ENCODE results near the gene RUNX3. TPM values are rescaled to one million over a fixed set of nuclear protein-coding genes. Genes with fewer than 3 reads are reported as not detected.

Gene RUNX3
- total RNA-seq, 1 experiment from 2014 or later: 8.6 TPM

- no peaks in the 10 kb centered on the region for H3K9me3 ChIP-seq (ENCODE audit: low read depth, low read length, poor library complexity, severe bottlenecking)
- H3K27ac ChIP-seq (ENCODE audit: low read depth, low read length, poor library complexity, severe bottlenecking): no peak overlapping the region
- no peaks in the 10 kb centered on the region for H3K27me3 ChIP-seq (replicated peaks; ENCODE audit: insufficient read depth, low read depth, low read length, poor library complexity)
- H3K4me1 ChIP-seq (ENCODE audit: insufficient read depth, low read length, poor library complexity, severe bottlenecking): no peaks in the 10 kb centered on the region
- BruUV-seq (replicated peaks): no TSS peak
- POLR2A ChIA-PET (ENCODE audit: low non-redundant PET): interaction anchor here (0.6 kb wide), 1 partner anchor 40 kb away, joined by 3 read pairs; no protein-coding TSS in a partner anchor
- no peak overlapping the region for H3K4me3 ChIP-seq (ENCODE audit: low read depth, low read length, poor library complexity, severe bottlenecking)
- TF ChIP-seq CTCF (conservative IDR thresholded peaks at IDR 0.05; ENCODE audit: low read depth, low read length) (no peak), EZH2 (IDR thresholded peaks at IDR 0.05; ENCODE audit: borderline replicate concordance, low read depth, low read length, poor library complexity, severe bottlenecking) (no peak)
- intact Hi-C loops (cut with micrococcal nuclease; ENCODE audit: unreplicated experiment): no loop called here
- H3K36me3 ChIP-seq (ENCODE audit: insufficient read depth, low read length, poor library complexity, severe bottlenecking): peaks cover 3% of the 10 kb centered on the region
- no peak for DNase-seq (ENCODE audit: low spot score)
- CTCF ChIA-PET: no interaction called here
These were observed 15.6 kb downstream of the RUNX3 start for GRCh38 chr1:24914226-24915069.

- DNase-seq (ENCODE audit: low spot score): no peak
- no peaks in the 10 kb centered on the region for H3K27me3 ChIP-seq (replicated peaks; ENCODE audit: insufficient read depth, low read depth, low read length, poor library complexity)
- CTCF ChIA-PET: no interaction called here
- H3K27ac ChIP-seq (ENCODE audit: low read depth, low read length, poor library complexity, severe bottlenecking): no peak overlapping the region
- intact Hi-C loops (cut with micrococcal nuclease; ENCODE audit: unreplicated experiment): no loop called here
- H3K4me1 ChIP-seq (ENCODE audit: insufficient read depth, low read length, poor library complexity, severe bottlenecking): no peaks in the 10 kb centered on the region
- H3K4me3 ChIP-seq (ENCODE audit: low read depth, low read length, poor library complexity, severe bottlenecking): no peak overlapping the region
- BruUV-seq (replicated peaks): no TSS peak
- POLR2A ChIA-PET (ENCODE audit: low non-redundant PET): interaction anchor here (0.6 kb wide), 1 partner anchor 40 kb away, joined by 3 read pairs; no protein-coding TSS in a partner anchor
- TF ChIP-seq CTCF (conservative IDR thresholded peaks at IDR 0.05; ENCODE audit: low read depth, low read length): no peak
- no peak for TF ChIP-seq EZH2 (IDR thresholded peaks at IDR 0.05; ENCODE audit: borderline replicate concordance, low read depth, low read length, poor library complexity, severe bottlenecking)
- no peaks in the 10 kb centered on the region for H3K9me3 ChIP-seq (ENCODE audit: low read depth, low read length, poor library complexity, severe bottlenecking)
- peaks cover 3% of the 10 kb centered on the region for H3K36me3 ChIP-seq (ENCODE audit: insufficient read depth, low read length, poor library complexity, severe bottlenecking)
These were observed 16.4 kb downstream of the RUNX3 start for GRCh38 chr1:24913616-24914225.

- no peaks in the 10 kb centered on the region for H3K9me3 ChIP-seq (ENCODE audit: low read depth, low read length, poor library complexity, severe bottlenecking)
- ChIA-PET CTCF (no interaction called here), POLR2A (ENCODE audit: low non-redundant PET) (no interaction called here)
- BruUV-seq (replicated peaks): no TSS peak
- no peak overlapping the region for H3K4me3 ChIP-seq (ENCODE audit: low read depth, low read length, poor library complexity, severe bottlenecking)
- H3K36me3 ChIP-seq (ENCODE audit: insufficient read depth, low read length, poor library complexity, severe bottlenecking): peaks cover 3% of the 10 kb centered on the region
- no peaks in the 10 kb centered on the region for H3K27me3 ChIP-seq (replicated peaks; ENCODE audit: insufficient read depth, low read depth, low read length, poor library complexity)
- H3K4me1 ChIP-seq (ENCODE audit: insufficient read depth, low read length, poor library complexity, severe bottlenecking): no peaks in the 10 kb centered on the region
- intact Hi-C loops (cut with micrococcal nuclease; ENCODE audit: unreplicated experiment): no loop called here
- no peak for TF ChIP-seq EZH2 (IDR thresholded peaks at IDR 0.05; ENCODE audit: borderline replicate concordance, low read depth, low read length, poor library complexity, severe bottlenecking)
- TF ChIP-seq CTCF (conservative IDR thresholded peaks at IDR 0.05; ENCODE audit: low read depth, low read length): no peak
- H3K27ac ChIP-seq (ENCODE audit: low read depth, low read length, poor library complexity, severe bottlenecking): no peak overlapping the region
- DNase-seq (ENCODE audit: low spot score): no peak
These were observed 16.8 kb downstream of the RUNX3 start for GRCh38 chr1:24913274-24913604.
